H4 (cell line): Measurements from ENCODE around the gene ZMIZ1. TPM values are rescaled to one million over a fixed set of nuclear protein-coding genes. Genes with fewer than 3 reads are reported as not detected.

Experiments
- DNase-seq: peaks from one replicate; pipeline ENCODE4 v3.0.0-alpha.2; 2015; ENCODE audit warnings: low spot score
- total RNA-seq: library from RNA; depleted of rRNA; stranded (reverse); fragments of >200 nt; shearing (Covaris generic); gene quantifications from 2 replicates; pipeline ENCODE4 v1.2.3, GENCODE V29; 2014

ZMIZ1 gene
- total RNA-seq, 1 experiment from 2014 or later = 10.9 TPM

DNA sequence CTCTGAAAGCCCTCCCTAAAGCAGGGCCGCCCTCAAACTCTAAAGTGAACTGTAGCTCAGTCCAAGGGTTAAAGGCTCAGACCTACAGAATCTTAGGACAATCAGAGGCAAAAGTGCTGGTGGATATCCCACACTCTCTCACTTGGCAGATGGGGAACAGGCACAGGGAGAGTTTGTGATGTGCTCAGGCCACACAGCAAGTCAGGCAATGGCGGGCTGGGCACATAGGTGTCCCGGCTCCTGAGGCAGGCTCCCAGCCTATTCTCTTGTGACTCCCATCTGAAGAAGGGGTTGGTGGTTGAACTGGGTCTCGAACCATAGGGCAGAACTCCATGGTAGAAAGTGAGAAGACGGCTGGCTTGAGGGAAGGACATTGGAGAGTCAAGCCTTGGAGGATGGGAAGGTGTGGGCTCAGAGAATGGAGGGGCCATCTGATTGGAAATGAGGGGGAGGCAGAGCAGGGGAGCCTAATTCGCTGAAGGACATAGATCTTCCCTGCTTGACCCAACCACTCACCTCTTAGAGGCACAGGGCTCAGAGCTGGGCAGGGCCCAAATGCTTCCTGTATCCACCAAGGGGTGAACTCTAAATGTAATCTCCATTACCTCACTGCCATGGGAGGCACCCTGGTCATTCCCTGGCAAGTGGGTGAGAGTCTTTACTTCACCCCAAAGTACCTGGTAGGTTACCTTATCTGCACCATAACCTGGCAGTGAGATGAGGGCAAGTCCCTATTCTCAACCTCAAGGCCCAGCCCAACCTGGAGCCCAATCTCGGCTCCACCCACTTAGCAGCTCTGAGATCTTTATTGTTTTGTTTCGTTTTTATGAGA, 4.9 kb upstream of the ZMIZ1 start:
- DNase-seq = no peak

DNA sequence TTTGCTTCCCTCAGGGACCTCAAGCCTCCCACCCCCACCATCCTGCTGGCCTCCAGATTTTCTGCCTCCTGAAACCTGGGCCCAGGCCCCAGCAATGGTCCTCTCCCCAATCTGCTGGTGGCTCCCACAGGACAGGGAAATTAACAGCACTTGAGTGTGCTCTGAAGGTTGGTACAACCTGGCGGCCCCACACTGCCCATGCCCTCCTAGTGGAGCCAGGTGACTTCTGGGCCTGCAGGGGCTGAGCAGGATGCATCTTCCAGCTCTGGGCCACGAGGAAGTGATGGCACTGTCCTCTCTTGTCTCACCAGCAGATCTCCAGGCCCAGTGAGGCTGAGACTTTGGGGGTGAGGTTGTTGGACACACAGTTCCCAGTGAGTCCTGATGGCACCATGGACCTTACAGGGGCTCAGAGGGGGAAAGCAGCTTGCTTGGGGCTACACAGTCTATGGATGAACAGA, 3.6 kb upstream of the ZMIZ1 start:
- DNase-seq = no peak

DNA sequence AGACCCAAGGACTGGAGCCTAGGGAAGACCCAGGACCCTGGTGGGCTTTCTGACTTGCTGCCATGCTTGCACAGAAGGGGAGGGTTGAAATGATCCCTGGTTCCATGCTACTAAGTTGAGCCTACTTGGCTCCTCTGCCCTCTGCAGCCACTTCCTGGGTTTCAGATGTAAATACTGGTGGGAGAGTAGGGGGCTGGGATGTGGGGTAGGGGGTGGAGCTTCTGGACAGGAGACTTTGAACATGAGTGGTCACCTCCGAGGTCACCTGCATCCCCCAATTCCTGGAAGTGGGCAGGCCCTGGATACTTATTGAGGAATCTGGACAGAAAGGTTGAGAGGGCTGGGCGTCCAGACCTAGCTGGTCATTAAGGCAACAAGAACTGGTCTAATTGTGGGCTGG, 2.9 kb upstream of the ZMIZ1 start:
- no peak for DNase-seq

DNA sequence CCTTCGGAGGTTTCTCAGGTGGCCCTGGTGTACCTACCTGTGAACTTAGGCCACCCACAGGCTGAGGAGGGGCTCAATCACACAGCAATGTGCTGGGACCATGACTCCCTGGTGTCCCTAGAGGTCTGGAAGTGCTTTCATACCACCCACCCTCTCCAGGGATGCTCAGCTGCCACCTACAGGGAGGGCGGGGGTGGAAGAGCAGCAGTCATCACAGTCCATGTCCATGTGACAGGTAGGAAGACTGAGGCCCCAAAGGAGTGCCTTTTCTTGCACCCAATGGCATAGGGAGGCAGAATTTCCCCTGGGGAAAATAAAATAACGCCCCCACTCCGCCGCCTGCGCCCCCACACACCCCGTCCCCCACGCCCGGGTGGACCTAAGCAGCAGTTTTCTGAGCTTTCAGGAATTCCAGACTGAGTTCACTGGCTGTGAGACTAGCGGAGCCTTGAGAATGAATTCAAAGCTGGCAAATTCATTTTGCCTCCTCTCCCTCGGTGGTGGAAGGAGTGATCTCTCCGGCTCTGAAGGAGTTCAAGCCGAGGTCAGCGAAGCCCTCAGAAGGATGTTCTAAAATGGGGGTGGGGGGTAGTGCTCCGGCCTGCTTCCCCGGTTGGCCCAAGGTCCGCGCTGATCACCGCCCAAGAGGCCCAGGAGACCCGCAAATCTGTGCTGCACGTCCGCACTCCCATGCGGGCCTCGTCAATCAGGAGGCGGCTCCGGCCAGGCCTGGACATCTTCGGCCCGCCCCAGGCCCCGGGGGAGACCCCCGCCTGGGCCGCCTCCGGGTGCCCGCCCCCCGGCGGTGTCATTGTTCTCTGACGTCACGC, 2.1 kb upstream of the ZMIZ1 start:
- DNase-seq = peak; percentile 71

DNA sequence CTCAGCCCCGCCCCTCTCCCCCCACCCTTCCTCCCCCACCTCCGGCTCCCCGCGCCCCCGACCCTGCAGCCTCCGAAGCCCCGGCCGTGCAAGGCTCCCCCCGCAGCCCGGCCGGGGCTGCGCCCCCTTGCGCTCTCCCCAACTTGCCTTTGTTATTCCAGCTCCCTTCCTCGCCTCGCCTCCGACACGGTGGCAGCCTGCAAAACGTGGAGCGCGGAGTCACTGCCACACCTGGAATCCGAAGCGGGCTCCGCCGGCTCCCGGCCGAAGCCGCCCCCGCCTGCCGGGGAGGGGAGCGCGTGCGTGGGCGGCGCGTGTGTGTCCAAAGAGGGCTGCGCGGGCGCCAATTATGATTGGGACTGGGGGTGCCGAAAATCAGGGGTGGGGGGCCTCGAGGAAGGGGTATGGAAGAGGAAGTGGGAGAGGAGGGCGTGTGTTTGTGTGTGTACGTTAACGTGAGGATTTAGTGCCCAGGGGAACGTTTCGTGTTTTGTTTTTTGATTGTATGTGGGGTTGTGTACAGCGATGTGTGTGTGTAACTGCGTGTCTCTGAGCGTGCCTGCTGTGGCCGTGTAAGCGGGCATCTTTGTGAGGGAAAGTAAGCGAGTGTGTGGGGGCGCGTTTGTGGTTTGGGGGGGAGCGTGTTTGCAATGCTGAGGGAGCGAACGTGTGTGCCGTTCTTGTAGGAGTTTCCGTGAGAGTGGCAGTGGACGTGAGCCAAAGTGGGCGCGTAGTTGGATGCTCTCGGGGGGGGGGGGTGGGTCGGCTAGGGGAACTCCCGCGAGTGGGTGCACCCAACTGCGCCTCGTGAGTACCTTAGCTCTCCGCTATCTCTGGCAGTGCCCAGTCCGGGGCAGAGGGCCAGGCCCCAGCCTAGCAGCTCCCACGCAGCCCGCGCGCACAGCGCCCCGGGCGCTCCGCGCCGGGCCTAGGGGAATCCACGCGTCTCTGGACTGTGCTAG, 1.2 kb upstream of the ZMIZ1 start:
- DNase-seq = peak; percentile 80

DNA sequence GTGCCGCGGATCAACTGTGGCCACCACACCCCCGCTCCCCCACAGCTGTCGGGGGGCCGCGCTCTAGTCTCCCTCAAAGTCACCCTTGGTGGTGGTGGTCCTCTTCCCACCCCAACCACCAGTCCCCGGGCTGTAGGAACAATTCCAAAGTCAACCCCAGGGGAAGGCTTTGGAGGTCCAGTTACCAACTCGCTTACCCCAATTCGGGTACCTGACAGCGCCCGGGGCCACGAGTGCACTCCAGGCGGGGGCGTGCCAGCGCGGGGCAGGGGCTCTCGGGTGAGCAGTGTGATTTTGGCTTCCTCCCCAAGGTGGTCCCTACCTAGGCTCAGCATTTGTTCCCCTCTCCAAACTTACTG, 584 bp upstream of the ZMIZ1 start:
- no peak for DNase-seq

DNA sequence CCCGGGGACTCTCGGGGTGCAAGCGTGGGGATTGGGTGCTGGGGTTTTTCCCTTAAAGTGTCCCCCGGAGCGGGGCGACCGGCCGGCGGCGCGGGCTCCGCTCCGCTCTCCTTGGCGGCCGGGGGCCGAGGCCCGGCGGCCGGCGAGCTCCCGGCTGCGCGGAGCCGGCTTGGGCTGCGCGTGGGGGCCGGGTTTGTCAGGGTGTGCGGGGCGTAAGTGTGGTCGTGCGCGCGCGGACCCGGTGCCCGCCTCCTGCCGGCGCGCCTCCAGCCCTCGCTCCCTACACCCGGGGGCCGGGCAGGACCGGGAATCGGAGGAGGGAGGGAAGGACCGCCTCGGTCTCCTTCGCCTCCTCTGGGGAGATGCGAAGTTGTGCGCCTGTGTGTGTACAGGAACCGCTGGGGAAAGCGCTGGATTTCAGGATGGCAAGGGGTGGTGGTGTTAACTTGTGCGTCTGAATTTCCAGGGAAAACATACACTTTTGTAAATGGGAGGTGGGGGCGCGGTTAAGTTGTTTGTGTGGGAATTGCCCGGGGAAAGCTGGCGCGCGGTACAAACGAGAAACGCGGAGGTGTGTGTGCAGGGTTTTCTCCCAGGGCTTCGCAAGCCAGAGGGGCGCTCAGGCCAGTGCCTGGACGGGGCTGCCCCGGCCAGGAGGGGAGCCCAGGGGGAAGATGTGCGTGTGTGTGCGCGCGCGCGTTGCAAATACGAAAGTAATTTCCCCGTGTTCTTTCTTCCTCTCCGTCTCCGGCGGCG, 737 bp downstream of the ZMIZ1 start:
- DNase-seq = no peak

DNA sequence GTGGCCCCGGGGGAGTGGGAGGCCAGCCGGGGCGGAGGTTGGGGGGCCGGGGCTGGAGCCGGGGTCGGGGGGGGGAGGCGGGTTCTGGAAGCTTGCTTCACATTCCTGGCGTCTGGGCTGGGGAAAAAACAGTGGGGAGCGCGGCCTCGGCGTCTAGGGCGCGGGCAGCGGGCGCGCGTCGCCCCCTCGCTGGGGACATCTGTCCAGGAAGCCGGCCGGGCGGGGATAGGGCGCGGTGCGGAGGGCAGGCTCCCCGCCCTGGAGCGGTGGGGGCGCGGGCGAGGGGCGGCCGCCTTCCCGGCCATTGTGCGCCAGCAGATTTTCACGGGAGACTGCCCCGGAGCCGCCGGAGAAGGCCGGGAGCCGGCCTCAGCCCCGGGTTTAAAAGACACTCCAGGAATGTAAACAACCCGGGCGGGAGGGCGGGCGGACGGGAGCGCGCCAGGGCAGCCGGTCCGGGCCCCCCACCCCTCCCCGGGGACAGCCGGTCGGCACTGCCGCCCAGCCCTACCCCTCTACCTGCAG, 1.4 kb downstream of the ZMIZ1 start:
- DNase-seq = no peak

DNA sequence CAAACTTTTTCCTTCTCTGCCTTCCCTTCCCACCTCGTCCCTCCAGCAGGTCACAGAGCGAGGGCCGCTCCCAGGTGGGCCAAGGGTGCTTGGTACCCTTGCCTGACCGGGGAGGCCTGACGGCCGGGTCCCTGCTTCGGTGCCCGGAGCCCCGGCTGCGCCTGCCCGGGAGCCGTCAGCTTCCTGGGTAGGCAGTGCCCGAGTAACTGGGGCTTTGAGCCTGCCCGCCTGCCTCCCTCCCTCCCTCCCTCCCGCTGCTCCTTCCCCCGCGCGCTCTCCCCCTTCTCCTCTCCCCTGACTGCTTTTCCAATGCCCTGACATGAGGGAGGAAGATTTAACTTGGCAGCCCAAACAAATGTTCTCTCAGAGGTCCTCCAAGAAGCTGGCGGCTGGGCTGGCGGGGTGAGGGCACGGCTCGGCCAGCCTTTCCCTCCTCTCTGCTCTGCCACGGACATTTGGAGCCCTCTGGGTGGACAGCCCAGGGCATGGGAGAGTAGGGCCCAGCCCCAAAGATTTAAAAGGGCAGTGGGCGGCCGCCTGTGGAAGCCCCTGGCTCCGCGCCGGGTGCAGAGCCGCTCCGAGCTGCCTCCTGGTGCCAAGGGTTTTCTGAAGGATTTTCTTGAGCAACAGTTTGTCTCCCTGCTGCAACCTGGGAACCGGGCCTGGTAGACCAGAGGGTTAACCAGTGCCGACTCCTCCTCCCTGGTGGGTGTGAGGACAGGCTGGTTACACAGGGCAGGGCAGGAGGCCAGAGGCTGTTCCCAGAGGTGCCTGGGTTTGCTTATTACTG, 2.0 kb downstream of the ZMIZ1 start:
- DNase-seq = peak; percentile 84

DNA sequence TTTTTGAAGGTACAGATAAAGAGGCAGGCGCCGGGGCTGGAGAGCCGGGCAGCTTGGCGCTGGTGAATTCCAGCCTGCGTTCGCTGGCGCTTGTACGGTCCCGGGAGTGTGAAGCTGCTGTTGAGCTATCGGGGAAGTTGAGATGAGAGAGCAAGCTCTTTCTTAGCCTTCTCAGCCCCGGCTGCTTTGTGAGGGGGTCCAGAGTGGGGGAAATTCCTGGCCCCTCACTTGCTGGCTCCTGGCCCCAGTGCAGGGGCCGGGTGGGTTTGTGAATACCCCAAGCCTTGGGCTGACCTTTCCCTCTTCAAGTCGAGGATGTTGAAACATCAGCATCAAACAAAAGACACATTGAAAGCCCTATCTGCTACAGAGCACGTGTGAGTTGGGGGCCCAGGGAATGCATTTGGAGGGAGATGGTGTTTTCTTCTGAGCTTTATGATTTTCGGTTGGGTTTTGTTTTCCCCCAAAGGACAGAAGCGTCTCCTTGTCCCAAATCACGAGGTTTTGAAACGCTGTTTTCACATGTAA, 2.7 kb downstream of the ZMIZ1 start:
- DNase-seq = no peak

DNA sequence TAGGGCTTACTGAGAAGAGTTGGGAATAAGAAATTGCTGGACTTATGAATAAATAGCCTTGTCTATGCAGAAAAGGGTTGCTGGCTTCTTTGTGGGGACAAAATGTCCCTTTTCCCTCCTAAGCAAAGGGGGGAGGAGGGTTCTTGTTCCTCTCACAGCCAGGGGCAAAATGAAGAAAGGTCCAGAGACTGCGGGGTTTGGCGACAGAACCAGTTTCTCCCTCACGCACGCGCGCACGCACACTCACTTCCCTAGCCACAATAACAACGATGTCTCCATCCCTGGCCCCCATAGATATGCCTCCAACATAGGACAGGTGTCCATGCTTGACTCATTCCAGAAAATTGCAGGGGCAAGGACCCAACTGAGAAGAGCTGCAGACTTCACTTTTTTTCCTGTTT, 3.3 kb downstream of the ZMIZ1 start:
- DNase-seq = no peak

DNA sequence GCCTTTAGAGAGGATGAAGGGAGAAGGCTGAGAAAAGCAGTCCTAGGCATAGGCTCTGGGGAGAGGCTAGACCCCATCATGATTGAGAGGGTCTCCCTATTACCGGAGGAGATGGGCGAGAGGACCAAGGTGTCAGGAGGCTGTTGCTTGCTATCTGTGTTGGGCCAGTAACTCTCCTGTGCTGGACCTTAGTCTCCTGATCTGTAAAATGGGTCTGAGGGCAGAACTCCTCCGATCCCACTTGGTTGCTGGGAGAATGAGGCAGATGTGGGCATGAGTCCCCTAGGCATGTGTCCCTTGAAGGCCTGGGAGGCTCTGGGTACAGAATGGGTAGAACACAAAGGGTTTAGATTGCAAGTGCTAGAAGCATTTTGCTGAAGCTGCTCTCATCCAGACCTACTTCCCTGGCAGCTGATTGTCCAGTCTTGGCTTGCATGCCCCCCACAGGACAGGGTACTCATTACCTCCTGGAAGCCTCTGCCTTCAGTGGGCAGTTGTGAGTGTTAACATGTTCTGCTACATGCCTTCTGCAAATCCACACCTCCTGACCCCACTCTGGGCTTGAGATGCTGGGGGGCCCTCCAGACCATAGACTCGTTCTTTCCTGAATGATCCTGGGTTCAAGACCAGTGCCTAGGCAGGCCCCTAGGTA, 4.4 kb downstream of the ZMIZ1 start:
- DNase-seq = no peak

DNA sequence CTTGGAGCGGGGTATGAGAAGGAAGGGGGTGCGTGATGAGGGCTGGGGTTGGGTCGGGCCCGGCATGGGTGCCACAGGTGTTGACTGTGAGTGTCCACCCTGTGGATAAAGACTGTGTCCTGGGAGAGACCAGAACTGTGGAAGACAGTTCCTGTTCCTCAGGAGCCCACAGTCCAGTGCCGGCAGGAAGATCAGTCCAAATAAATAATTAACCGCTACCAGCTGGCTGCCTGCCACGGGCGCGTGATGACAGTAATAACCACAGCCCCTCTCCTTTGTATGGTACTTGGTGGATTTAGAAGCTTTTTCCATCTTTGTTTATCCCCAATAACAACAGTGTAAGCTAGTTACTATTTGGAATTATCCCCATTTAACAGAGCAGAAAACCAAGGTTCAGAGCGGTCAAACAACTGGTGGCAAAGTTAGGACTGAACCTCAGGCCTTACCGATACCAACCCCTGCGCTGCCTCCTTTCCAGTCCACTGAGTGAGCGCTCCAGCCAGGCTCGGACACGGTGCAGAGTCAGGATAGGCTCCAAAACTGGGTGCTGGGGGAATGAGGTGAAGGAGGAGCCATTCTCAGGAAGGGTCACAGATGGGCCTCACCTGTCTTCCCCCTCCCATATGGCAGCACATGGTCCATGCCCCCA, 5.1 kb downstream of the ZMIZ1 start:
- DNase-seq = peak; percentile 42

DNA sequence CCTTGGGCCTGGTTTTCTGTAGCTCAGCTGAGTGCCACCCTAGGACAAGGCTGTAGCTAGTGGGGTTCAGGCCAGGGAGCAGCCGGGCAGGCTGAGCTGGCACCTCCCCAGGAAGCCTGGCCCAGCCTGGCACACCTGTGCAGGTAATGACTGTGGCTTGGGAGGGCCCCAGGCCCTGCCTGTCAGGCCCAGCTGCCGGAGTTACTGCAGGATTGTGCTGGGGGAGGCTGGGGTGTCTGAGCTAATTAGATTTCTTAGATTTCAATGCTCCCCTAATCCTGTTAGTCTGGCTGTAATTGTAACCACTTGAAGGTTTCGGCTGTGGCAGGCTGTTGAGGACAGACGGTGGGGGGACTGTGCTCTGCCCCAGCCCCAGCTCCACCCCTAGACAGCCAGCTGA, 6.0 kb downstream of the ZMIZ1 start:
- no peak for DNase-seq

DNA sequence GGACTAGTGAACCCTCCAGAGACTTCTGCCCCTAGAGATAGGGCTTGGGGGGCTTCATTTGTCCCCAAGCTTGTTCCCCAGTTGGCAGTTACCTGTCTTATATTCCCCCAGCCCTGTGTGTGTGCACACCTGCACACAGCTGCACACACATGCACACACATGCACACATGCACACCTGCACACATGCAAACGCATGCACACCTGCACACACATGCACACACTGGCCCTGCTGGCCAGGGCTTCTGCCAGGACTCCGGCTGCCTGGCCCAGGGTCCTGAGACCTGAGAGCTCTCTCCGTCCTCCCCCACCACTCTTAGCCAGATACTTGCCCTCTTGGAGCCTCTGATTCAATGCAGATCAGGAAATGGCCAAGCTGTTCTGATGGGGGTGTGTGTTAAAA, 6.7 kb downstream of the ZMIZ1 start:
- DNase-seq = no peak

DNA sequence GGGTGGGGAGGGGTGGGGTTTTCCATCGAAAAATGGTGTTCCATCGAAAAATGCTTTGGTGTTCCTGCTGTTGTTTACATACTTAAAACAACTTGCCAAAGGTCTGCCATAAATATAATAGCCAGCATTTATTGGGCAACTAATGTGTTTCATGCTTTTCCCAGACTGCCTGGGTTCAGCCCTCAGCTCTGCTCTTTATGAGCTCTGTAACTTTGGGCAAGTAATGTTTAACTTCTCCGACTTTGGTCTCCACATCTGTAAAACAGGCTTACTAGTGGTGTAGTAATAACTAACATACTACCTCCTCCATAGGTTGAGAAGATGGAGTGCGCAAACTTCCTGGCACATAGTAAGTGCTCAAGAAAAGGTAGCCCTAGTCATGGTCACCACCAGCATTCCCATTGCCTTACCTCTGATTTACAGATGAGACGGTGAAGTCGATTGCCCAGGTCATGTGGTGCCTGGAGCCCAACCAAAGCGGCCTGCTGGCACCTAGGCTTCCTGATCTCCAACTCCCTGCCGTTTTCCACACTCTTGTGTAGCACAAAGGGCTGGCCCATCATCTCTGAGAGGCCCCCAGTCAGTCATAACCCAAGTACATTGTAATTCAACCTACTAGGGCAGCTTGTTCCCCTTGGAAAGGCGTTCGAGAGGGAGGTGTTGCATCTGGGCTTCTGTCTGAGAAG, 8.9 kb downstream of the ZMIZ1 start:
- DNase-seq = no peak

DNA sequence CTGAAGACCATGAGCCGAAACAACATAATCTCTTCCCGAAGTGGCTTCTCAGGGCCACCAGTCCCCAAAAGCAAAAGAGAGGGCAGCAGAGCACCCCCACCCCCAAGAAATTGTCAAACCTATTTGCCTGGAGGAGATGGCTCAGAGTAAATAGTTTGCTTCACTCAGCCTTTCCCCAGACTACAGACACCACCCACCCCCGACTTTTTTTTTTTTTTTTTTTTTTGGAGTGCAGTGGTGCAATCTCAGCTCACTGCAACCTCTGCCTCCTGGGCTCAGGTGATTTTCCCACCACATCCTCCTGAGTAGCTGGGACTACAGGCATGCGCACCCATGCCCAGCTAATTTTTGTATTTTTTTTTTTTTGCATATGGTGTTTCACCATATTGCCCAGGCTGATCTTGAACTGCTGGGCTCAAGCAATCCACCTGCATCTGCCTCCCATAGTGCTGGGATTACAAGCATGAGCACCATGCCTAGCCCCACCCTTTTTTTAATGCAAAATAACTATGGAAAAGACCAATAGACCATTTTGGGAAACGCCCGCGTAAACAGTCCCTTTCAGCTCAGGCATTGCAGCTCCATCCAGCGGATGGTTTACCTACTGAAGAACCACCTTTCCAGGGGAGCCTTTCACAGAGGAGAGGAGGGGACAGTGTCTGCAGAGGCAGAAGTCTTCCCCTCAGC, 9.7 kb downstream of the ZMIZ1 start:
- peak; percentile 31 for DNase-seq

DNA sequence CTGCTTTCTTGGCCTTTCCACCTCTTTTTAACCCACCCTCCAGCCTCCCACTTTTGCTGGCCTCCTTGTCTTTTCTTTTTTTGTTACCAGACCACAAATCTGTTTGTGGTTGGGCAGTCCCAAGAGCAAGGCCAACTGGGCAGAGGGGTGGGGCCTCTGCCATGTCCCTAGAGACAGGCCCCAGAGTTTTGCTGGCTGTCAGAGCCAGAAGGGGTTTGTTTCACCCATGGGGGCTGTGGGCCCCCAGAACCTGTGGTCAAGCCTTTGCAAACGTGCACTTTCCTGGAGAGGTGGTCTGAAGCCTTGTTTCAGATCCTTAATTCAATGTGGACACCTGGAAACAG, 10.3 kb downstream of the ZMIZ1 start:
- DNase-seq = no peak
